SH-SY5Y (cell line): ENCODE measurements around the gene FNBP1.

Source experiments
- GATA2 ChIP-seq: IDR thresholded peaks from 2 replicates; pipeline ENCODE4 v1.6.1; 2011; ENCODE audit warnings: mild to moderate bottlenecking, low read depth, low read length
- GATA3 ChIP-seq: IDR thresholded peaks from 2 replicates; pipeline ENCODE4 v1.6.1; 2011; ENCODE audit warnings: low read depth, mild to moderate bottlenecking, low read length, moderate library complexity

DNA sequence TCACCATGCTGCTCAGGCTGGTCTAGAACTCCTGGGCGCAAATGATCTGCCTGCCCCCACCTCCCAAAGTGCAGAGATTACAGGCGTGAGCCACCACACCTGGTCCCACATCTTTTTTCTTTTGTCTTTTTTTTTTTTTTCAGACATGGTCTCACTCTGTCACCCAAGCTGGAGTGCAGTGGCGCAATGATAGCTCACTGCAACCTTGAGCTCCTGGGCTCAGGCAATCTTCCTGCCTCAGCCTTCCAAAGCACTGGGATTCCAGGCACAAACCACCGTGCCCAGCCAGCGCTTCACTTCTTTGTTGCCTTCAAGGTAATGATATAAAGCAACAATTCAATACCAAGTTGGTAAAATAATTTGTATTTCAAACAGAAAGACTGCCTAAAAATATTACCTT lies 128.9 kb downstream of the FNBP1 start:
- TF ChIP-seq GATA2 (no peak), GATA3 (no peak)
